Mammary epithelial cell (primary cell): Measurements from ENCODE around the gene CPED1.

Experiments used
- CTCF ChIP-seq, 2 donors: IDR thresholded peaks in 1 of 2; conservative IDR thresholded peaks in 1 of 2; 2 replicates each; pipeline ENCODE4 v1.5.1; 2011 to 2012; ENCODE audit warnings: inconsistent platforms in 2 of 2, low read length in 2 of 2, mild to moderate bottlenecking in 2 of 2, control low read depth in 1 of 2, low read depth in 1 of 2; ENCODE audit not compliant: insufficient read depth in 1 of 2; ENCODE audit errors: extremely low read depth in 1 of 2
- EZH2 ChIP-seq: IDR thresholded peaks from 2 replicates; pipeline ENCODE4 v1.6.1; 2012; ENCODE audit warnings: low read length, inconsistent platforms, borderline replicate concordance

- TF ChIP-seq CTCF (conservative IDR thresholded peaks at IDR 0.05 in 1 of 2, IDR thresholded peaks at IDR 0.05 in 1 of 2; ENCODE audit: extremely low read depth in 1 of 2, insufficient read depth in 1 of 2, low read depth in 1 of 2, low read length in 2 of 2), result no peak
- no peak for TF ChIP-seq EZH2
These were observed 171.9 kb downstream of the CPED1 start for GRCh38 chr7:121160150-121161008.
